NCI-H146 (cell line): ENCODE measurements around the gene PUS3.

Experiments used
- DNase-seq: peaks from one replicate; lab custom pipeline; 2025; lab: John Stamatoyannopoulos, UW

The PUS3 gene

GRCh38 chr11:125941267-125941618 is 38.2 kb upstream of the PUS3 start:
- DNase-seq = peak; percentile 50

GRCh38 chr11:125940145-125940544 is 37.1 kb upstream of the PUS3 start:
- DNase-seq = no peak

- no peak for DNase-seq
These were observed 36.1 kb upstream of the PUS3 start for GRCh38 chr11:125939081-125939521.

GRCh38 chr11:125938418-125938817 is 35.4 kb upstream of the PUS3 start:
- DNase-seq = no peak

GRCh38 chr11:125935618-125936199 is 32.7 kb upstream of the PUS3 start:
- DNase-seq = no peak

- no peak for DNase-seq
These were observed 32.0 kb upstream of the PUS3 start for GRCh38 chr11:125935056-125935455.

- no peak for DNase-seq
These were observed 31.5 kb upstream of the PUS3 start for GRCh38 chr11:125934473-125934872.

- DNase-seq = no peak
These were observed 30.2 kb upstream of the PUS3 start for GRCh38 chr11:125933030-125933813.

GRCh38 chr11:125932301-125932700 is 29.3 kb upstream of the PUS3 start:
- DNase-seq = no peak

- DNase-seq = no peak
These were observed 28.7 kb upstream of the PUS3 start for GRCh38 chr11:125931668-125932067.

- DNase-seq = no peak
These were observed 28.1 kb upstream of the PUS3 start for GRCh38 chr11:125931116-125931515.

- no peak for DNase-seq
These were observed 27.1 kb upstream of the PUS3 start for GRCh38 chr11:125930076-125930450.

GRCh38 chr11:125929445-125930075 is 26.6 kb upstream of the PUS3 start:
- DNase-seq = no peak

GRCh38 chr11:125926682-125927081 is 23.7 kb upstream of the PUS3 start:
- DNase-seq = no peak

- no peak for DNase-seq
These were observed 22.8 kb upstream of the PUS3 start for GRCh38 chr11:125925804-125926203.

GRCh38 chr11:125925247-125925740 is 22.3 kb upstream of the PUS3 start:
- no peak for DNase-seq

- no peak for DNase-seq
These were observed 21.5 kb upstream of the PUS3 start for GRCh38 chr11:125924384-125925007.

- DNase-seq = no peak
These were observed 20.6 kb upstream of the PUS3 start for GRCh38 chr11:125923633-125924032.

GRCh38 chr11:125923012-125923579 is 20.1 kb upstream of the PUS3 start:
- DNase-seq = peak; percentile 65

GRCh38 chr11:125922156-125922555 is 19.1 kb upstream of the PUS3 start:
- DNase-seq = no peak

- DNase-seq = no peak
These were observed 18.0 kb upstream of the PUS3 start for GRCh38 chr11:125921042-125921441.

GRCh38 chr11:125918140-125918840 is 15.3 kb upstream of the PUS3 start:
- DNase-seq = no peak
